ENCODE data around the gene ERFL. TPM values are rescaled to one million over a fixed set of nuclear protein-coding genes. Genes with fewer than 3 reads are reported as not detected.
"Not testable (repeated sequence)": the region's sequence is repeated elsewhere in the genome, so short reads cannot be mapped to it uniquely, and the experiment has no call there.

ERFL gene
- total RNA-seq, 2 experiments from 2014 or later: 7.7 to 8.9 TPM

- Mint-ChIP-seq H3K27me3 (peaks cover 10% of the 10 kb centered on the region), H3K9me3 (no peaks in the 10 kb centered on the region), H3K4me3 (no peak overlapping the region), H3K36me3 (ENCODE audit: low read depth) (no peaks in the 10 kb centered on the region), H3K27ac (no peak overlapping the region), H3K4me1 (ENCODE audit: low read depth) (peaks cover 17% of the 10 kb centered on the region)
- POLR2A ChIA-PET: no interaction called here
- H3K4me3 ChIP-seq (ENCODE audit: low read length): no peak overlapping the region
- H3K4me1 ChIP-seq (ENCODE audit: insufficient read depth, low read length): peaks cover 57% of the 10 kb centered on the region
- intact Hi-C loops (cut with DNase I, micrococcal nuclease): no loop called here
- CTCF ChIA-PET: no interaction called here
- DNase-seq (no peak), ATAC-seq (ENCODE audit: poor library complexity) (no peak)
- H3K9me3 ChIP-seq (ENCODE audit: control insufficient read depth in 1 of 2, insufficient read depth in 1 of 2, low read length in 2 of 2): no peaks in the 10 kb centered on the region
- no peak for TF ChIP-seq CTCF (IDR thresholded peaks at IDR 0.05)
- no peaks in the 10 kb centered on the region for H3K36me3 ChIP-seq (ENCODE audit: insufficient read depth, low read length)
- peaks cover 44% of the 10 kb centered on the region in 2 experiments for H3K27me3 ChIP-seq (ENCODE audit: control insufficient read depth in 1 of 2, insufficient read depth in 2 of 2, low read length in 2 of 2)
- H3K27ac ChIP-seq (ENCODE audit: low read depth in 1 of 2, low read length in 2 of 2): no peak overlapping the region
These were observed 10.6 kb downstream of the ERFL start for GRCh38 chr19:41917676-41918075.

- intact Hi-C loops (cut with DNase I, micrococcal nuclease): no loop called here
- ATAC-seq (ENCODE audit: poor library complexity): peak; percentile 39
- CTCF ChIA-PET: no interaction called here
These were observed 12.4 kb downstream of the ERFL start for GRCh38 chr19:41915776-41916414.

GRCh38 chr19:41915021-41915775 lies 13.1 kb downstream of the ERFL start:
- H3K27ac Mint-ChIP-seq: no peak overlapping the region
- peaks cover 64% of the 10 kb centered on the region for H3K4me1 ChIP-seq (ENCODE audit: insufficient read depth, low read length)

More at GRCh38 chr19:41915776-41916414, 12.4 kb downstream of the ERFL start:
- no peak overlapping the region for H3K4me3 ChIP-seq (ENCODE audit: low read length)
- Mint-ChIP-seq H3K4me1 (ENCODE audit: low read depth) (peaks cover 29% of the 10 kb centered on the region), H3K27me3 (peaks cover 10% of the 10 kb centered on the region), H3K36me3 (ENCODE audit: low read depth) (no peaks in the 10 kb centered on the region), H3K4me3 (no peak overlapping the region), H3K27ac (no peak overlapping the region), H3K9me3 (no peaks in the 10 kb centered on the region)
- no peaks in the 10 kb centered on the region for H3K9me3 ChIP-seq (ENCODE audit: control insufficient read depth in 1 of 2, insufficient read depth in 1 of 2, low read length in 2 of 2)
- no peak overlapping the region for H3K27ac ChIP-seq (ENCODE audit: low read depth in 1 of 2, low read length in 2 of 2)
- no peak for TF ChIP-seq CTCF (IDR thresholded peaks at IDR 0.05)
- H3K36me3 ChIP-seq (ENCODE audit: insufficient read depth, low read length): no peaks in the 10 kb centered on the region
- H3K4me1 ChIP-seq (ENCODE audit: insufficient read depth, low read length): peaks cover 60% of the 10 kb centered on the region
- POLR2A ChIA-PET: no interaction called here
- peaks cover 42 to 44% of the 10 kb centered on the region in 2 experiments for H3K27me3 ChIP-seq (ENCODE audit: control insufficient read depth in 1 of 2, insufficient read depth in 2 of 2, low read length in 2 of 2)
- peak in 1 of 14 experiments; percentile 55 for DNase-seq

GRCh38 chr19:41914424-41914834 lies 13.8 kb downstream of the ERFL start:
- CTCF ChIA-PET; H3K4me3 ChIP-seq (ENCODE audit: low read length); intact Hi-C loops (cut with DNase I, micrococcal nuclease); POLR2A ChIA-PET; ATAC-seq (ENCODE audit: poor library complexity); H3K36me3 Mint-ChIP-seq (ENCODE audit: low read depth); H3K36me3 ChIP-seq (ENCODE audit: insufficient read depth, low read length); H3K9me3 ChIP-seq (ENCODE audit: control insufficient read depth in 1 of 2, insufficient read depth in 1 of 2, low read length in 2 of 2); H3K9me3 Mint-ChIP-seq; H3K27ac ChIP-seq (ENCODE audit: low read depth in 1 of 2, low read length in 2 of 2); DNase-seq; H3K27ac Mint-ChIP-seq: not testable (repeated sequence)
- Histone ChIP-seq H3K27me3 (ENCODE audit: control insufficient read depth in 1 of 2, insufficient read depth in 2 of 2, low read length in 2 of 2) (peaks cover 42 to 44% of the 10 kb centered on the region in 2 experiments), H3K4me1 (ENCODE audit: insufficient read depth, low read length) (peaks cover 65% of the 10 kb centered on the region)
- H3K4me3 Mint-ChIP-seq: peak overlapping the region; percentile 35
- peaks cover 37% of the 10 kb centered on the region for H3K4me1 Mint-ChIP-seq (ENCODE audit: low read depth)
- H3K27me3 Mint-ChIP-seq: peaks cover 10% of the 10 kb centered on the region

More at GRCh38 chr19:41915021-41915775, 13.1 kb downstream of the ERFL start:
- H3K27me3 ChIP-seq (ENCODE audit: control insufficient read depth in 1 of 2, insufficient read depth in 2 of 2, low read length in 2 of 2): peaks cover 42 to 44% of the 10 kb centered on the region in 2 experiments
- peaks cover 35% of the 10 kb centered on the region for H3K4me1 Mint-ChIP-seq (ENCODE audit: low read depth)
- ChIA-PET POLR2A (no interaction called here), CTCF (no interaction called here)
- DNase-seq (peak in 2 of 14 experiments; percentile 36 to 48), ATAC-seq (ENCODE audit: poor library complexity) (no peak)
- TF ChIP-seq CTCF (IDR thresholded peaks at IDR 0.05): no peak
- H3K9me3 ChIP-seq (ENCODE audit: control insufficient read depth in 1 of 2, insufficient read depth in 1 of 2, low read length in 2 of 2): no peaks in the 10 kb centered on the region
- no peak overlapping the region for H3K4me3 Mint-ChIP-seq
- H3K9me3 Mint-ChIP-seq: no peaks in the 10 kb centered on the region
- H3K4me3 ChIP-seq (ENCODE audit: low read length): peak overlapping the region; percentile 29
- H3K27ac ChIP-seq (ENCODE audit: low read depth in 1 of 2, low read length in 2 of 2): no peak overlapping the region
- intact Hi-C loops (cut with DNase I, micrococcal nuclease): no loop called here
- no peaks in the 10 kb centered on the region for H3K36me3 Mint-ChIP-seq (ENCODE audit: low read depth)
- peaks cover 10% of the 10 kb centered on the region for H3K27me3 Mint-ChIP-seq
- H3K36me3 ChIP-seq (ENCODE audit: insufficient read depth, low read length): no peaks in the 10 kb centered on the region

Measured in CD4-positive, alpha-beta T cell (primary cell).